Activated CD4-positive, alpha-beta T cell treated with anti-CD3 and anti-CD28 coated beads, Interleukin-2, amount 50 U/mL, for 4 hours (primary cell): ENCODE measurements around the gene CD28.

Experiments
- DNase-seq, 2 experiments: peaks; one replicate each; pipeline ENCODE4 v3.0.0-alpha.2; 2020

The CD28 gene

DNA sequence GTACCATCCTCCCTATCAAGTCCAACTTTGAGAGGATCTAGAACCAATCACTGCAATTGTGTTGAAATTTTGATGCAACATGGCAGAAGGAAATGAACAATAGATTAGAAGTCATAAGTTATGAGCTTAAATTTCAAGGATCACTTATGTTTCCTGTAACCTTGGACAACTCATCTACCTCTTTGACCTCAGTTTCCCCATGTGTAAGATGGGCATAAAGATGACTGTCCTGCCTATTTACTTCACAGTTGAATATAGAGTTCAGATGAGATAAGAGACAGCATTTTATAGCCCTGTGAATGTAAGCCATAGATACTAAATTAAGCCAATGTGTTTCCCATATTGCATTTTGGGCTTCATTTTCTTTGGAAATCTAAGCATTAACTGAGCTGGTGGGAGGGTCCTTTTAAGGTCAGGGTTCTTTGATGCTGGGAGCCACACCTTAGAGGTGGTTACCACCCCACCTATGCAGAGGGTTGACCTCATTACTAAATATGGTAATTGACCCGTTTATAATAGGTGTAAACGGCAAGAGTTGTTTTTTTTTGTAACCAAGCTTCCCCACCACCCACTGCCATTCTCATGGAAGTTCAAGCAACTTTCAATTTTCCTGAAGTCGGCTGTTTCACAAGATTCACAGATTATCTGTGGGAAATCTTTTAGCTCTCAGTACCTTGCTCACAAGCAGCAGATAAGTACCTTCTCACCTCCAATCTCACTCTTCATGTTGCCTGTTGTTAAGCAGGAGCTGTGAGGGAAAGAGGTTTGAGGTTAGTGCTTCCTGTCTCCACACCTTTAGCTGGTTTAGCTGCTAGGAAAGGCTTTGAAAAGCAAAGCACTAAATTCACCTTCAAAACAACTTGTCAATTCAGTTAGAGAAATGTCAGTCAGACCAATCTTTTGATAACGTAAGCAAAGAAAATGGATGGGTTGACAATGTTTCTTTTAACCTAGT, 13.3 kb downstream of the CD28 start:
- DNase-seq = no peak

DNA sequence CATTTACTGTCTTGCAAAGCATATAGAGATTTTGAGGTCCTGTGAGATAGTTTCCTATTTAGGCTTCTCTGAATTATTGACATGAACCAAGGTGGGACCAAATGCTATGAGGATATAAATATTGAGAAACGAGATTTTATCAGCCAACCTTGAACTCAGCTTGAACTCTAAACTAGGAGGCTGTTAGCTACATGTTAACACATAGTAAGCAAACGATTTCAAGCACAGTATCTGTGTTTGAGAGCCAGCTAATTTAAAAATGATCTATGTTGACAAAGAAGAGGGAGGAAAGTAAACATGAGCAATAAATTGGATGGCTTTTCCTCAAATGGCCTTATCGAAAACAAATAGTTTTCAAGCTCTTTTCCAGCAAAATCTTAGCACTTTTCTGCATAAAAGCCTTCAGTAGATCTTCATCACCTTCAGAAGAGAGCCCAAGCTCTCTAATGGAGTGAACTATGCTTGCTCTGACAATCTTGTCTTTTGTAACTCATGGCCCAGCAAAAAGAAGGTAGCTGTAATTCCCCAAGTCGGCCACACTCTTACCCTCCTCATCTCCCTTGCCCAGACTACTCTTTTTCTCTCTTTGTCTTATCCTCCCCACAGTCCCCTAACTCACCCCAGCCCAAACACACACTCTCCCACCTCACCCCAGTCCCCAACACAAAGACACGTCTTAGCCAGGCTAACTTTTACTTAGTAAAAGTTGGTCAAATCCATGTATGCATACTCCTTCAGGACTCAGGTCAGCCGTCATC, 14.7 kb downstream of the CD28 start:
- DNase-seq = no peak

- DNase-seq = no peak
Measured at GRCh38 chr2:203721781-203722300, 15.4 kb downstream of the CD28 start.

- no peak for DNase-seq
Measured at GRCh38 chr2:203722411-203722810, 16.0 kb downstream of the CD28 start.

DNA sequence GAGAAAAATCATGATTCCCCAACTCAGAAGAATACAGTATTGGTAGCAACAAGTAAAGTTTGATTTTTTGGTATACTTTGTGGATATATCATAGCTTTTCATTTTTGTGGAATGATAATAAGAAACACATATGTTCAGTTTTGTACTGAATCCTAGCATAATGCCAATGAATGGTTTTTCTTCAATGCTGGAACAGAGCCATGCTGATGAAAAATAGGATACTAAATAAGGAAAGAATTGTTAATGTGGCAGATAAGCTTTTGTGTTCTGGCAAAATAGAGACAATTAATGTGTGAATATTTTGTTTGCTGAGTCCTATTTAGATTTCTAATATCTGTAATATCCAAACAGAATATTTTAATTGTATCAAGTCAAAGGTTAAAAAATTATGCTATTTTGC, 21.9 kb downstream of the CD28 start:
- no peak for DNase-seq

- DNase-seq = no peak
Measured at GRCh38 chr2:203730076-203730729, 23.8 kb downstream of the CD28 start.

DNA sequence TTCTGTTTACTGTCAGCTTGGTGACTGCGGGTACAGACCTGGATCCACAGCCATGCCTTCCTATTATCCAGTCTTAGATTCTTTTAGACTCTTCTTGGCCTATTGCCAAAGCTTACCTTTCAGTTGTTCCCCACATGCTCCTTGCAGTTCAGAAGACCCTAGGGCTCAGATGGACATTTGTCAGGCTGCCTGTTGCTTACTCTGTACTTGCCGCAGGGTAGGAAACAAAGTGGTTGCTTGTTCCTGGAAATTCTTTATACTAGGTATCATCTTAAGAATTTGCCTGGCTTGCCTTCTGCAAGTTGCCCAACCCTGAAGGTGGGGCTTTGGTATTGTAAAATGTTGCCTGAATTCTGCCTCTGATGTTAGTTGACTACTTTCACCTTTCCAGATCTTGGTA, 24.4 kb downstream of the CD28 start:
- no peak for DNase-seq

DNA sequence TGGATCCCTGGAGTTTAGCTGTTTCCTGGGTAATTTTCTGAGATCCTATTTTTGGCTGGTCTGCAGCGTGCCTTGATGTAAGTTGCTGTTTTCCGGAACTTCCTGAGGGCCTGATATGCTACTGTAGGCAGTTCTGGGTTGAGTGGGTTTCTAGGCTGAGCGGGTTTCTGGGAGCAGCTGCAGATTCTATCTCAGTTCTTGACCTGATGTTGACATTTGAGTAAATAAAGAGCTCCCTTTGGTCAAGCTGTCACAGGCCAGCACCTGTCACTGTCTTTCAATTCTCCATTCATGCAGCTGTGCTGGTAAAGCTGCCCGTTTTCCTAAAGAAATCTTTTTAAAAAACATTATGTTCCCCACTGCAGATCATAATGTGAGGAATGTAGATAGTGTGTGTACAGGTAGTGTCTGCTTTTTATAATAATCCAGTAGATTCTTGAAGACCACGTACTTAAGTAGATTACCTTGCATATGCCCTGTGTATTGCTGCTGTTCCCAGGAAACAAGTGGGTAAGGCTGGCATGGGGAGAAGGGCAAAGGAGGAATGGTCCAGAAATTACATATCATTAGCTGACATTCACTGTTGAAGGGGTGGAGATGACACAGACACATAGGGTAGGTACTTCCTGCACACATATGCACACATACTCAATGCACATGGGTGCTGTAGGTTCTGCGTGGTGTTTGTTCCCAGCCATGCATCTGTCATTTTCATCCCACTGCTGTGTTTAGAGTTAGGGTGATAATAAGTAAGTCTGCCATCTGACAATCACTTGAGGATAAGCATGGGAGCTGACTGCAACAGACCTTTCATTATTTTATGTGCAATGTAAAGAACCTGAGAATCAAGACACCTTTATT, 25.9 kb downstream of the CD28 start:
- DNase-seq = no peak

DNA sequence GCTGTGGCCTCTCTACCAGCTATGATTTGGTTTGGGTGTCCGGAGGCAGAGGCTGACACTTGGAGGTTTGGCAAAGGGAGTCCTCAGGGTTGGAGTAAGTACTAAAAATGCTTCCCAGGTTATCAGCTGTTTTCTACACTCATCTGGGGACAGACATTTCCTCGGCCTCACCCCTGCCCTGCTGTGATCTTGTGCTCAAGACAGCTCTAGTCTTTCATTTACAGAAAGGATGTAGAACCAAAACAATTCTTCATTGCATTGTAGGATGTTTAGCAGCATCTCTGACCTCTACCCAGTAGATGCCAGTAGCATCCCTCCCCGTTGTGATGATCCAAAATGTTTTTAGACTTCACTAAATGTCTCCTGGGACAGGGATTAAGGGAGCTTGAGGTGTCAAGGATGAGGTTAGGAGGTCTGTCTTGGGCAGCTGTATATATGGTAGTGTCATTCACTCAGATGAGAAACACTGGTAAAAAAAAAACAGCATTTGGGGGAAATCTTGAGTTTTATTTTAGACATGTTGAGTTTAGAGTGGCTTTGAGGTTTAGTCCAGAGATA, 26.6 kb downstream of the CD28 start:
- DNase-seq = no peak

GRCh38 chr2:203733684-203734083, 27.2 kb downstream of the CD28 start:
- DNase-seq = no peak

- no peak for DNase-seq
Measured at GRCh38 chr2:203734276-203734983, 28.0 kb downstream of the CD28 start.

GRCh38 chr2:203737360-203737759, 30.9 kb downstream of the CD28 start:
- DNase-seq = no peak

GRCh38 chr2:203739351-203739750, 32.9 kb downstream of the CD28 start:
- no peak for DNase-seq

- peak in 1 of 2 experiments; percentile 28 for DNase-seq
Measured at GRCh38 chr2:203740871-203741281, 34.4 kb downstream of the CD28 start.

- DNase-seq = no peak
Measured at GRCh38 chr2:203741566-203741965, 35.1 kb downstream of the CD28 start.

- no peak for DNase-seq
Measured at GRCh38 chr2:203743441-203743981, 37.1 kb downstream of the CD28 start.

DNA sequence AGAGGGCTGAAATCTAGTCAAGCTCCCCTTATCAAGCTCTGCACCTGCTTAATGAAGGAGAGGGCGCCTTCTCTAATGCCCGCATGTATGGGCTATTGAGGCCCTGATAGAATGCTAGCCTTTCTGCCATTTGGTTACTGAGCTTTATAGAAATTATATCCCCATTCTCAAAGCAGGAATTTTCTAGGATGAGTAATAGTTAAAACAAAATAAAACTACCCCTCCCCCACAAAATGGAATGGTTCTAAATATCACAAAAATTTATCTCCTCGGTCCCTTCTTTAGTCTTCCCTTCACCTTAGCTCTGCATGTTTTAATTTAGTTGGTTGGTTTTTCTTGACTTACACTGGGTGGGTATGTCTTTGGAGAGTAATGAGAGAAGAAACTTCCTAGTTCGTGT, 37.7 kb downstream of the CD28 start:
- no peak for DNase-seq

GRCh38 chr2:203745267-203745666, 38.8 kb downstream of the CD28 start:
- no peak for DNase-seq

DNA sequence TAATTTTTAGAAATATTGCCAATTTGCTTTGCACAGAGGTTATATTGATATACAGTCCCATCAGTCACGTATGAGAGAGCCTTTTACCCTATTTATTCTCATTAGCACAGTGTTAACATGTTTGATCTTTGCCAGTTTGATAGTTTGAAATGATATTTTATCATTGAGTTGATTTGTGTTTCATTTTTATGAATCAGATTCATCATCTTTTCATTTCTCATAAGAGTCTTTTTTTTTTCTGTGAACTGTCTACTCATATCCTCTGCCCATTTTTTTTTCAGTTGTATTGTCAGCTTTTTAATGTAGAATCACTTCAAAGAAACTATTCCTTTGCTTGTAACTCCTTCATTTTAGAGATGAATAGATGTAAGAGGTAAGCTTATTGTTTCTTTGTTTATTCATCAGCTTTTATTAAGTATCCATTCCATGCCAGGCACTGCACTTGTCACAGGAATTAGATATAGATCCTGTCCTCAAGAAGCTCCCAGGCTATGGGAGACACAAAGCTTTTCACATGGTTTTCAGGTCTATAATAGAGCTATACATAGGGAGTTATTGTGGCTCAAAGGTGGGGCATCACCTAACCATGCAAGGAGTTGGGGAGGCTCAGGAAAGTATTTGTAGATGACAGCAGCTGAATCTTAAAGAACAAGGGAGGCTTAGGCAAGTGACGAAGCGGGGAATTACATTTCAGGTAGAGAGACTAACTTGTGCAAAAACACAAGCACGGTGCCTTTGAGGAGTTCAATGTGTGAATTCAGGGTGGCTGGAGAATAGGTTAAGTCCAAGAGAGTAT, 42.1 kb downstream of the CD28 start:
- no peak for DNase-seq
